ENCODE data around the gene JMJD6. TPM values are rescaled to one million over a fixed set of nuclear protein-coding genes. Genes with fewer than 3 reads are reported as not detected.

JMJD6 gene
- total and polyA plus RNA-seq, 9 of the 15 experiments (the other 6 are each of a cell fraction or from before 2014, with no cell fraction given), result 2.5 to 52.3 (median 36.3) TPM

DNA sequence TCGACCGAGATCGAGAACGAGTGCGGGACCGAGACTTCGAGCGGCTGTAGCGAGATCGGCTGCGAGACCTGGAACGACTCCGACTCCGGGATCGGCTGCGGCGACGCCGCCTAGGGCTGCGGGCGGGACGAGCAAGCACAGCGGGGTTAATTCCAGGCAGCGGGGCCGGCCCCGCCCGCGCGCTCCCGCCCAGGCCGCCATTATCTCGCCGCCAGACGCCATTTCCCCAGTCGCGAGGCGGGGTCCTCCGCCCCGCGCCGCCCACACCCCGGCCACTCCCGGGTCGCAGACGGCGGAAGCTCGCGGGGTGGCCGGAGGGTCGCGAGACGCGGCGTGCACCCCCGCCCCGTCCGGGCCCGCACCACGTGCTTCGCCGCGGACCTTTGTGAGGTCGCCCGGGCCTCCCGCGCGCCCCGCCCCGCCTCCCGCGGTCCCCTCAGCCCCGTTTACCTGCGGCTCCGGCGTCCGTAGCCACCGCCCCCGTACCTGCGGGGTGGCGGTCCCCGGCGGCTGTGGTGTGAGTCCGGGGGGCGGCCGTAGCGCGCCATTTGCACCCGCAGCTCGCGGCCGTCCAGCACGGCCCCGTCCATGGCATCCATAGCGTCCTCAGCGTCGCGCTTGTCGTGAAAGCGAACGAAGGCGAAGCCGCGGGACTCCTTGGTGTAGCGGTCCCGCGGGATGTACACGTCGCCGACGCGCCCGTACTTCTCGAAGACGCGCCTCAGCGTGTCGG is 10.1 kb upstream of the JMJD6 start (continued):
- TF ChIP-seq, protein P1, sequence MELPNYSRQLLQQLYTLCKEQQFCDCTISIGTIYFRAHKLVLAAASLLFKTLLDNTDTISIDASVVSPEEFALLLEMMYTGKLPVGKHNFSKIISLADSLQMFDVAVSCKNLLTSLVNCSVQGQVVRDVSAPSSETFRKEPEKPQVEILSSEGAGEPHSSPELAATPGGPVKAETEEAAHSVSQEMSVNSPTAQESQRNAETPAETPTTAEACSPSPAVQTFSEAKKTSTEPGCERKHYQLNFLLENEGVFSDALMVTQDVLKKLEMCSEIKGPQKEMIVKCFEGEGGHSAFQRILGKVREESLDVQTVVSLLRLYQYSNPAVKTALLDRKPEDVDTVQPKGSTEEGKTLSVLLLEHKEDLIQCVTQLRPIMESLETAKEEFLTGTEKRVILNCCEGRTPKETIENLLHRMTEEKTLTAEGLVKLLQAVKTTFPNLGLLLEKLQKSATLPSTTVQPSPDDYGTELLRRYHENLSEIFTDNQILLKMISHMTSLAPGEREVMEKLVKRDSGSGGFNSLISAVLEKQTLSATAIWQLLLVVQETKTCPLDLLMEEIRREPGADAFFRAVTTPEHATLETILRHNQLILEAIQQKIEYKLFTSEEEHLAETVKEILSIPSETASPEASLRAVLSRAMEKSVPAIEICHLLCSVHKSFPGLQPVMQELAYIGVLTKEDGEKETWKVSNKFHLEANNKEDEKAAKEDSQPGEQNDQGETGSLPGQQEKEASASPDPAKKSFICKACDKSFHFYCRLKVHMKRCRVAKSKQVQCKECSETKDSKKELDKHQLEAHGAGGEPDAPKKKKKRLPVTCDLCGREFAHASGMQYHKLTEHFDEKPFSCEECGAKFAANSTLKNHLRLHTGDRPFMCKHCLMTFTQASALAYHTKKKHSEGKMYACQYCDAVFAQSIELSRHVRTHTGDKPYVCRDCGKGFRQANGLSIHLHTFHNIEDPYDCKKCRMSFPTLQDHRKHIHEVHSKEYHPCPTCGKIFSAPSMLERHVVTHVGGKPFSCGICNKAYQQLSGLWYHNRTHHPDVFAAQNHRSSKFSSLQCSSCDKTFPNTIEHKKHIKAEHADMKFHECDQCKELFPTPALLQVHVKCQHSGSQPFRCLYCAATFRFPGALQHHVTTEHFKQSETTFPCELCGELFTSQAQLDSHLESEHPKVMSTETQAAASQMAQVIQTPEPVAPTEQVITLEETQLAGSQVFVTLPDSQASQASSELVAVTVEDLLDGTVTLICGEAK (IDR thresholded peaks at IDR 0.05), result no peak
- TF ChIP-seq, protein P1 (CRISPR knock-in tag; IDR thresholded peaks at IDR 0.05), result peak; percentile 64; the same call in 1 of the 2 replicates
- TF ChIP-seq ZNF24 (IDR thresholded peaks at IDR 0.05) (no peak), ID3 (CRISPR knock-in tag; IDR thresholded peaks at IDR 0.05) (no peak), ID3 (tag; IDR thresholded peaks at IDR 0.05) (0 out of 2 replicates have a peak, but pooled peaks have one; percentile 14), ZNF197 (CRISPR knock-in tag; IDR thresholded peaks at IDR 0.05; ENCODE audit: low read depth) (no peak), ZNF444 (CRISPR knock-in tag; IDR thresholded peaks at IDR 0.05) (no peak), PTTG1 (tag; IDR thresholded peaks at IDR 0.05; ENCODE audit: low read depth) (no peak), RAD51 (IDR thresholded peaks at IDR 0.05; ENCODE audit: borderline replicate concordance, low read depth) (no peak), BHLHE40 (IDR thresholded peaks at IDR 0.05; ENCODE audit: low read length) (0 out of 2 replicates have a peak, but pooled peaks have one; percentile 4), HOXB6 (CRISPR knock-in tag; IDR thresholded peaks at IDR 0.05; ENCODE audit: borderline replicate concordance) (no peak), TCF3 (CRISPR knock-in tag; IDR thresholded peaks at IDR 0.05) (no peak), EWSR1 (IDR thresholded peaks at IDR 0.05; ENCODE audit: borderline replicate concordance, low read depth, partially characterized antibody) (no peak), ZNF347 (CRISPR knock-in tag; IDR thresholded peaks at IDR 0.05; ENCODE audit: low read depth) (no peak)
- TF ChIP-seq, protein P2, sequence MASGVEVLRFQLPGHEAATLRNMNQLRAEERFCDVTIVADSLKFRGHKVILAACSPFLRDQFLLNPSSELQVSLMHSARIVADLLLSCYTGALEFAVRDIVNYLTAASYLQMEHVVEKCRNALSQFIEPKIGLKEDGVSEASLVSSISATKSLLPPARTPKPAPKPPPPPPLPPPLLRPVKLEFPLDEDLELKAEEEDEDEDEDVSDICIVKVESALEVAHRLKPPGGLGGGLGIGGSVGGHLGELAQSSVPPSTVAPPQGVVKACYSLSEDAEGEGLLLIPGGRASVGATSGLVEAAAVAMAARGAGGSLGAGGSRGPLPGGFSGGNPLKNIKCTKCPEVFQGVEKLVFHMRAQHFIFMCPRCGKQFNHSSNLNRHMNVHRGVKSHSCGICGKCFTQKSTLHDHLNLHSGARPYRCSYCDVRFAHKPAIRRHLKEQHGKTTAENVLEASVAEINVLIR (CRISPR knock-in tag; IDR thresholded peaks at IDR 0.05), result no peak
